HepG2 (cell line): Measurements from ENCODE around the gene HLA-G. TPM values are rescaled to one million over a fixed set of nuclear protein-coding genes. Genes with fewer than 3 reads are reported as not detected.

Experiments
- ATAC-seq: fragments of 200-7000 bp; cut with Tn5 transposase; 3 replicates; pipeline ENCODE4 v1.9.1; 2020; ENCODE audit warnings: mild to moderate bottlenecking, moderate library complexity
- BruUV-seq: library from RNA; stranded (reverse); fragments of 400-500 nt; replicated peaks from 2 replicates; lab custom pipeline; 2021; lab: Mats Ljungman, UMichigan
- CTCF ChIA-PET: fragments of 300-600 bp; formaldehyde crosslinking; extraction: SDS; loops from one replicate; lab custom pipeline; 2021; ENCODE audit warnings: low total read pairs, inconsistent platforms, low intra/inter-chr PET ratio; lab: Yijun Ruan, JAX
- POLR2A ChIA-PET: fragments of 350-600 bp; sonication (Branson Sonifier 250); formaldehyde crosslinking; loops from one replicate; lab custom pipeline; 2020; ENCODE audit warnings: antibody characterized with exemption, inconsistent platforms; lab: Yijun Ruan, JAX
- DNase-seq: peaks from one replicate; pipeline ENCODE4 v3.0.0-alpha.2; 2015; ENCODE audit warnings: low spot score
- FAIRE-seq: peaks from 3 replicates; lab custom pipeline; 2011; peaks lifted over from hg19 to GRCh38; lab: Jason Lieb, UNC
- H2AFZ ChIP-seq: one replicate; pipeline ENCODE4 v1.6.1; 2011; ENCODE audit warnings: low read length, inconsistent platforms
- H3K27ac ChIP-seq: fragments of 300-600 bp; 3 replicates; pipeline ENCODE4 v1.8.0; 2011; ENCODE audit warnings: mixed run types, mild to moderate bottlenecking, mixed read lengths, low read length, inconsistent platforms; ENCODE audit not compliant: insufficient read depth; ENCODE audit errors: extremely low read length
- H3K27me3 ChIP-seq, 2 experiments: fragments of 200-600 bp in 1 of 2; 2 replicates in 1 of 2; 3 replicates in 1 of 2; pipeline versions ENCODE4 v1.6.0 to v1.8.0; 2011; ENCODE audit warnings: low read length in 2 of 2, mild to moderate bottlenecking in 2 of 2, moderate library complexity in 2 of 2, inconsistent platforms in 1 of 2; ENCODE audit not compliant: insufficient read depth in 2 of 2, control insufficient read depth in 1 of 2
- H3K36me3 ChIP-seq, 2 experiments: fragments of 200-600 bp in 1 of 2; replicated peaks in 1 of 2; 2 replicates in 1 of 2; 3 replicates in 1 of 2; pipeline versions ENCODE4 v1.5.1 to v1.8.0; 2011; ENCODE audit warnings: low read length in 2 of 2, inconsistent platforms in 1 of 2; ENCODE audit not compliant: insufficient read depth in 2 of 2, control insufficient read depth in 1 of 2
- H3K4me1 ChIP-seq: 2 replicates; pipeline ENCODE4 v1.5.1; 2012; ENCODE audit warnings: low read length, inconsistent platforms; ENCODE audit not compliant: insufficient read depth
- H3K4me2 ChIP-seq: 2 replicates; pipeline ENCODE4 v1.6.0; 2011; ENCODE audit warnings: low read depth, low read length, inconsistent platforms
- H3K4me3 ChIP-seq, 3 experiments: fragments of 200-600 bp in 1 of 3; sonication (generic), shearing (Covaris generic) in 1 of 3; replicated peaks in 1 of 3; 2 replicates each; pipeline ENCODE4 v1.5.1; 2011 to 2016; ENCODE audit warnings: low read length in 3 of 3, inconsistent platforms in 2 of 3, low read depth in 2 of 3, mild to moderate bottlenecking in 2 of 3, control low read depth in 1 of 3, mixed read lengths in 1 of 3; ENCODE audit not compliant: insufficient read depth in 1 of 3
- H3K79me2 ChIP-seq: one replicate; pipeline ENCODE4 v1.6.1; 2011; ENCODE audit warnings: low read length, inconsistent platforms; ENCODE audit not compliant: insufficient read depth
- H3K9ac ChIP-seq: 2 replicates; pipeline ENCODE4 v1.6.0; 2011; ENCODE audit warnings: mild to moderate bottlenecking, low read depth, low read length, inconsistent platforms; ENCODE audit not compliant: insufficient read depth
- H3K9me3 ChIP-seq: 2 replicates; pipeline ENCODE4 v1.5.1; 2012; ENCODE audit warnings: mild to moderate bottlenecking, low read length
- H4K20me1 ChIP-seq: 2 replicates; pipeline ENCODE4 v1.6.0; 2011; ENCODE audit warnings: inconsistent platforms, mild to moderate bottlenecking, low read length, moderate library complexity; ENCODE audit not compliant: insufficient read depth
- ELF1 ChIP-seq: sonication (generic); formaldehyde crosslinking; IDR thresholded peaks from 2 replicates; pipeline ENCODE4 v1.4.0; 2020; ENCODE audit warnings: missing genetic modification reagents
- MIXL1 ChIP-seq: IDR thresholded peaks from 2 replicates; pipeline ENCODE4 v1.6.1; 2016
- MTA3 ChIP-seq: sonication (generic); formaldehyde crosslinking; IDR thresholded peaks from 2 replicates; pipeline ENCODE4 v1.4.0; 2020; ENCODE audit warnings: missing genetic modification reagents
- MXD4 ChIP-seq: IDR thresholded peaks from 2 replicates; pipeline ENCODE4 v1.6.1; 2016; ENCODE audit warnings: mild to moderate bottlenecking, missing biosample characterization, missing genetic modification reagents
- ZNF230 ChIP-seq: sonication (generic); formaldehyde crosslinking; IDR thresholded peaks from 2 replicates; pipeline ENCODE4 v1.4.0; 2020; ENCODE audit warnings: mild to moderate bottlenecking, missing genetic modification reagents
- WGBS: methylation state at CpG from one replicate; pipeline ENCODE4 v1.1.6; 2017; ENCODE audit warnings: low lambda C conversion rate; 5-methylcytosine and 5-hydroxymethylcytosine counted together
- in situ Hi-C: cut with HindIII; loops from 2 replicates; pipeline ENCODE4 v1.10.0; 2017; ENCODE audit warnings: low pct_unique_long_range_greater_than_20kb; ENCODE audit not compliant: extremely low pct_ligation_motif_present
- intact Hi-C: fragments of 100-400 bp; cut with micrococcal nuclease; formaldehyde crosslinking; loops from one replicate; pipeline ENCODE4 v1.10.0; 2022; ENCODE audit not compliant: unreplicated experiment
- polyA plus RNA-seq, 8 experiments: library from polyadenylated mRNA; depleted of rRNA in 3 of 8; stranded (reverse) in 7 of 8; unstranded in 1 of 8; fragments of >200 nt; fragmentation: Illumina TruSeq in 4 of 8; extraction: Trizol in 4 of 8; gene quantifications; 2 replicates each; pipeline versions ENCODE4 v1.2.1 to v1.2.3, GENCODE V29; 2011 to 2016; ENCODE audit warnings: low read depth in 4 of 8, missing spikeins in 1 of 8, mixed read lengths in 1 of 8; ENCODE audit not compliant: insufficient read depth in 1 of 8
- total RNA-seq, 5 experiments: library from RNA; depleted of rRNA; stranded (reverse); fragments of >200 nt; fragmentation: Illumina TruSeq; extraction: Trizol; gene quantifications; 2 replicates each; pipeline ENCODE4 v1.2.3, GENCODE V29; 2016; ENCODE audit warnings: low read depth in 1 of 5
- TF ChIP-seq, protein P1 (sequence below): sonication (generic); formaldehyde crosslinking; IDR thresholded peaks from 2 replicates; pipeline ENCODE4 v1.4.0; 2020; ENCODE audit warnings: missing genetic modification reagents; ENCODE audit errors: not compliant biosample characterization
- TF ChIP-seq, protein P2 (sequence below): sonication (generic); formaldehyde crosslinking; IDR thresholded peaks from 2 replicates; pipeline ENCODE4 v1.5.1; 2020; ENCODE audit warnings: missing genetic modification reagents, mild to moderate bottlenecking, borderline replicate concordance
- TF ChIP-seq, protein P3 (sequence below): sonication (generic); formaldehyde crosslinking; IDR thresholded peaks from 2 replicates; pipeline ENCODE4 v1.9.0; 2021; ENCODE audit warnings: missing genetic modification reagents, mild to moderate bottlenecking, borderline replicate concordance

HLA-G gene
- total and polyA plus RNA-seq, 2 of the 13 experiments (the other 11 are each of a cell fraction or from before 2014, with no cell fraction given) = 0.29 to 0.30 TPM

DNA sequence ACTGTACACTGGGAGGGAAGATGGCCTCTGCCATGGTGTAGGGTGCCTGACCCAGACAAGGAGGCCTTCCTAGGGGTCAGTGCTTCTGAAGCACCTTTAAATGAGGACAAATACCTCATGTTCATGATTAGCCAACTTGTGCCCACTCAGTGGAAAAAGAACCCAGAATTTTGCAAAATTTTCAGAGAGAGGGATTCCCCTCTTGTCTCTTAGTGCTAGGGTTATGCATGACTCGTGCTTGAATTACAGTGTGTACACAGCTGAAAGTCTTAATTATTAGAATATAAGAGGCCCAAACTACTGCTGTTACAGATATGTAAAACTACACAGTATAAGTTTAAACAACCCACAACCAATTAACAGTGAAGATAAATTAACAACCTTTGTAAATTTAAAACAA is 38.0 kb downstream of the HLA-G start:
- Histone ChIP-seq H3K36me3 (no peaks in the 10 kb centered on the region), H2AFZ (no peak overlapping the region), H3K9ac (no peak overlapping the region), H3K79me2 (no peaks in the 10 kb centered on the region), H3K4me2 (no peak overlapping the region), H3K9me3 (no peaks in the 10 kb centered on the region), H3K27ac (no peak overlapping the region), H3K4me3 (no peak overlapping the region), H3K4me1 (no peaks in the 10 kb centered on the region), H4K20me1 (no peaks in the 10 kb centered on the region), H3K27me3 (peaks cover 4 to 39% of the 10 kb centered on the region in 2 experiments; a peak in 4 of 5 replicates)
- no peak for ATAC-seq
- WGBS = 0% methylated on average over 1 of the region's 1 CpG
- BruUV-seq = no TSS peak
- FAIRE-seq = no peak
- intact Hi-C loops = no loop called here
- TF ChIP-seq MXD4 (no peak), ZNF230 (CRISPR knock-in tag) (no peak), MTA3 (CRISPR knock-in tag) (no peak), ELF1 (CRISPR knock-in tag) (no peak), MIXL1 (CRISPR knock-in tag) (no peak)
- TF ChIP-seq, protein P1, sequence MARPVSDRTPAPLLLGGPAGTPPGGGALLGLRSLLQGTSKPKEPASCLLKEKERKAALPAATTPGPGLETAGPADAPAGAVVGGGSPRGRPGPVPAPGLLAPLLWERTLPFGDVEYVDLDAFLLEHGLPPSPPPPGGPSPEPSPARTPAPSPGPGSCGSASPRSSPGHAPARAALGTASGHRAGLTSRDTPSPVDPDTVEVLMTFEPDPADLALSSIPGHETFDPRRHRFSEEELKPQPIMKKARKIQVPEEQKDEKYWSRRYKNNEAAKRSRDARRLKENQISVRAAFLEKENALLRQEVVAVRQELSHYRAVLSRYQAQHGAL (CRISPR knock-in tag) = no peak
- TF ChIP-seq, protein P2, sequence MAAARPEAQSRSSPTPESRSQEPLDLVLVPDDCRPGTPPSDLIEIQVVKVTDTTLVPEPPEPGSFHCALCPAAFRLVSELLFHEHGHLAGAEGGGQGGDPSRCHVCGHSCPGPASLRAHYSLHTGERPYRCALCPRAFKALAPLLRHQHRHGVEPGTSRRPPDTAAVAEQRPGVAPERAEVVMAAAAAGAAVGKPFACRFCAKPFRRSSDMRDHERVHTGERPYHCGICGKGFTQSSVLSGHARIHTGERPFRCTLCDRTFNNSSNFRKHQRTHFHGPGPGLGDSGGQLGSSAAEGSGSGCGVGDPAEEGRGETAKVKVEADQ (CRISPR knock-in tag) = no peak
- TF ChIP-seq, protein P3, sequence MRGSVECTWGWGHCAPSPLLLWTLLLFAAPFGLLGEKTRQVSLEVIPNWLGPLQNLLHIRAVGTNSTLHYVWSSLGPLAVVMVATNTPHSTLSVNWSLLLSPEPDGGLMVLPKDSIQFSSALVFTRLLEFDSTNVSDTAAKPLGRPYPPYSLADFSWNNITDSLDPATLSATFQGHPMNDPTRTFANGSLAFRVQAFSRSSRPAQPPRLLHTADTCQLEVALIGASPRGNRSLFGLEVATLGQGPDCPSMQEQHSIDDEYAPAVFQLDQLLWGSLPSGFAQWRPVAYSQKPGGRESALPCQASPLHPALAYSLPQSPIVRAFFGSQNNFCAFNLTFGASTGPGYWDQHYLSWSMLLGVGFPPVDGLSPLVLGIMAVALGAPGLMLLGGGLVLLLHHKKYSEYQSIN = no peak
- POLR2A ChIA-PET = no interaction called here
- DNase-seq = no peak
- CTCF ChIA-PET = no interaction called here
- in situ Hi-C loops = loop anchor here (10.0 kb wide), 1 partner anchor 79 kb away; the partner anchor contains the start of gene HLA-A
